Inflammatory macrophage (primary cell): Measurements from ENCODE around the gene TMLHE.
"Not testable (repeated sequence)": the region's sequence is repeated elsewhere in the genome, so short reads cannot be mapped to it uniquely, and the experiment has no call there.

ENCODE experiments used
- DNase-seq, 2 donors: peaks; one replicate each; pipeline ENCODE4 v3.0.0-alpha.2; 2020 to 2022

The TMLHE gene

GRCh38 chrX:155491421-155491820, 121.3 kb downstream of the TMLHE start:
- not testable (repeated sequence) for DNase-seq

- not testable (repeated sequence) for DNase-seq
Measured at GRCh38 chrX:155477136-155477535, 135.6 kb downstream of the TMLHE start.

GRCh38 chrX:155466269-155466938, 146.3 kb downstream of the TMLHE start:
- not testable (repeated sequence) for DNase-seq

GRCh38 chrX:155460501-155460900, 152.3 kb downstream of the TMLHE start:
- not testable (repeated sequence) for DNase-seq

- DNase-seq, result not testable (repeated sequence)
Measured at GRCh38 chrX:155458471-155458870, 154.3 kb downstream of the TMLHE start, which contains the start of gene F8A3. F8A3 (minus strand) TSS chrX:155458620; CDS start chrX:155458600, 20 bp downstream.

GRCh38 chrX:155457761-155458447, 154.8 kb downstream of the TMLHE start:
- DNase-seq, result not testable (repeated sequence)

- no peak for DNase-seq
Measured at GRCh38 chrX:155441097-155441496, 171.7 kb downstream of the TMLHE start.
